HepG2 (cell line): Measurements from ENCODE around the gene TTLL8. TPM values are rescaled to one million over a fixed set of nuclear protein-coding genes. Genes with fewer than 3 reads are reported as not detected.

Experiments
- ATAC-seq: fragments of 200-7000 bp; cut with Tn5 transposase; 3 replicates; pipeline ENCODE4 v1.9.1; 2020; ENCODE audit warnings: mild to moderate bottlenecking, moderate library complexity
- BruUV-seq: library from RNA; stranded (reverse); fragments of 400-500 nt; replicated peaks from 2 replicates; lab custom pipeline; 2021; lab: Mats Ljungman, UMichigan
- CTCF ChIA-PET: fragments of 300-600 bp; formaldehyde crosslinking; extraction: SDS; loops from one replicate; lab custom pipeline; 2021; ENCODE audit warnings: low total read pairs, inconsistent platforms, low intra/inter-chr PET ratio; lab: Yijun Ruan, JAX
- POLR2A ChIA-PET: fragments of 350-600 bp; sonication (Branson Sonifier 250); formaldehyde crosslinking; loops from one replicate; lab custom pipeline; 2020; ENCODE audit warnings: antibody characterized with exemption, inconsistent platforms; lab: Yijun Ruan, JAX
- DNase-seq: peaks from one replicate; pipeline ENCODE4 v3.0.0-alpha.2; 2015; ENCODE audit warnings: low spot score
- FAIRE-seq: peaks from 3 replicates; lab custom pipeline; 2011; peaks lifted over from hg19 to GRCh38; lab: Jason Lieb, UNC
- H2AFZ ChIP-seq: one replicate; pipeline ENCODE4 v1.6.1; 2011; ENCODE audit warnings: low read length, inconsistent platforms
- H3K27ac ChIP-seq: fragments of 300-600 bp; 3 replicates; pipeline ENCODE4 v1.8.0; 2011; ENCODE audit warnings: mixed run types, mild to moderate bottlenecking, mixed read lengths, low read length, inconsistent platforms; ENCODE audit not compliant: insufficient read depth; ENCODE audit errors: extremely low read length
- H3K27me3 ChIP-seq, 2 experiments: fragments of 200-600 bp in 1 of 2; 2 replicates in 1 of 2; 3 replicates in 1 of 2; pipeline versions ENCODE4 v1.6.0 to v1.8.0; 2011; ENCODE audit warnings: low read length in 2 of 2, mild to moderate bottlenecking in 2 of 2, moderate library complexity in 2 of 2, inconsistent platforms in 1 of 2; ENCODE audit not compliant: insufficient read depth in 2 of 2, control insufficient read depth in 1 of 2
- H3K36me3 ChIP-seq, 2 experiments: fragments of 200-600 bp in 1 of 2; replicated peaks in 1 of 2; 2 replicates in 1 of 2; 3 replicates in 1 of 2; pipeline versions ENCODE4 v1.5.1 to v1.8.0; 2011; ENCODE audit warnings: low read length in 2 of 2, inconsistent platforms in 1 of 2; ENCODE audit not compliant: insufficient read depth in 2 of 2, control insufficient read depth in 1 of 2
- H3K4me1 ChIP-seq: 2 replicates; pipeline ENCODE4 v1.5.1; 2012; ENCODE audit warnings: low read length, inconsistent platforms; ENCODE audit not compliant: insufficient read depth
- H3K4me2 ChIP-seq: 2 replicates; pipeline ENCODE4 v1.6.0; 2011; ENCODE audit warnings: low read depth, low read length, inconsistent platforms
- H3K4me3 ChIP-seq, 3 experiments: fragments of 200-600 bp in 1 of 3; sonication (generic), shearing (Covaris generic) in 1 of 3; replicated peaks in 1 of 3; 2 replicates each; pipeline ENCODE4 v1.5.1; 2011 to 2016; ENCODE audit warnings: low read length in 3 of 3, inconsistent platforms in 2 of 3, low read depth in 2 of 3, mild to moderate bottlenecking in 2 of 3, control low read depth in 1 of 3, mixed read lengths in 1 of 3; ENCODE audit not compliant: insufficient read depth in 1 of 3
- H3K79me2 ChIP-seq: one replicate; pipeline ENCODE4 v1.6.1; 2011; ENCODE audit warnings: low read length, inconsistent platforms; ENCODE audit not compliant: insufficient read depth
- H3K9ac ChIP-seq: 2 replicates; pipeline ENCODE4 v1.6.0; 2011; ENCODE audit warnings: mild to moderate bottlenecking, low read depth, low read length, inconsistent platforms; ENCODE audit not compliant: insufficient read depth
- H3K9me3 ChIP-seq: 2 replicates; pipeline ENCODE4 v1.5.1; 2012; ENCODE audit warnings: mild to moderate bottlenecking, low read length
- H4K20me1 ChIP-seq: 2 replicates; pipeline ENCODE4 v1.6.0; 2011; ENCODE audit warnings: inconsistent platforms, mild to moderate bottlenecking, low read length, moderate library complexity; ENCODE audit not compliant: insufficient read depth
- HNRNPUL1 ChIP-seq: fragments of 200-400 bp; formaldehyde crosslinking; IDR thresholded peaks from 2 replicates; pipeline ENCODE4 v1.6.1; 2017; ENCODE audit warnings: low read depth, mild to moderate bottlenecking, low read length, moderate library complexity
- KMT2A ChIP-seq: sonication (generic); formaldehyde crosslinking; IDR thresholded peaks from 2 replicates; pipeline ENCODE4 v1.4.0; 2020; ENCODE audit warnings: missing genetic modification reagents
- MAFK ChIP-seq, 2 experiments: IDR thresholded peaks in 1 of 2; conservative IDR thresholded peaks in 1 of 2; 2 replicates each; pipeline ENCODE4 v1.6.1; 2011; ENCODE audit warnings: improper control_type of control experiment in 2 of 2, low read length in 2 of 2
- REXO4 ChIP-seq: sonication (generic); formaldehyde crosslinking; IDR thresholded peaks from 2 replicates; pipeline ENCODE4 v1.8.0; 2022; ENCODE audit warnings: missing genetic modification reagents, mild to moderate bottlenecking, borderline replicate concordance
- ZKSCAN8 ChIP-seq: IDR thresholded peaks from 2 replicates; pipeline ENCODE4 v1.6.1; 2016; ENCODE audit warnings: borderline replicate concordance, missing genetic modification reagents, missing compliant biosample characterization
- ZNF597 ChIP-seq: sonication (generic); formaldehyde crosslinking; IDR thresholded peaks from 2 replicates; pipeline ENCODE4 v1.5.0; 2020; ENCODE audit warnings: missing genetic modification reagents
- WGBS: methylation state at CpG from one replicate; pipeline ENCODE4 v1.1.6; 2017; ENCODE audit warnings: low lambda C conversion rate; 5-methylcytosine and 5-hydroxymethylcytosine counted together
- in situ Hi-C: cut with HindIII; loops from 2 replicates; pipeline ENCODE4 v1.10.0; 2017; ENCODE audit warnings: low pct_unique_long_range_greater_than_20kb; ENCODE audit not compliant: extremely low pct_ligation_motif_present
- intact Hi-C: fragments of 100-400 bp; cut with micrococcal nuclease; formaldehyde crosslinking; loops from one replicate; pipeline ENCODE4 v1.10.0; 2022; ENCODE audit not compliant: unreplicated experiment
- polyA plus RNA-seq, 8 experiments: library from polyadenylated mRNA; depleted of rRNA in 3 of 8; stranded (reverse) in 7 of 8; unstranded in 1 of 8; fragments of >200 nt; fragmentation: Illumina TruSeq in 4 of 8; extraction: Trizol in 4 of 8; gene quantifications; 2 replicates each; pipeline versions ENCODE4 v1.2.1 to v1.2.3, GENCODE V29; 2011 to 2016; ENCODE audit warnings: low read depth in 4 of 8, missing spikeins in 1 of 8, mixed read lengths in 1 of 8; ENCODE audit not compliant: insufficient read depth in 1 of 8
- total RNA-seq, 5 experiments: library from RNA; depleted of rRNA; stranded (reverse); fragments of >200 nt; fragmentation: Illumina TruSeq; extraction: Trizol; gene quantifications; 2 replicates each; pipeline ENCODE4 v1.2.3, GENCODE V29; 2016; ENCODE audit warnings: low read depth in 1 of 5
- TF ChIP-seq, protein P1 (sequence below): sonication (generic); formaldehyde crosslinking; IDR thresholded peaks from 2 replicates; pipeline ENCODE4 v1.8.0; 2022; ENCODE audit warnings: missing genetic modification reagents, low read depth, mild to moderate bottlenecking, borderline replicate concordance

The TTLL8 gene
- total and polyA plus RNA-seq, 2 of the 13 experiments (the other 11 are each of a cell fraction or from before 2014, with no cell fraction given) = not detected

GRCh38 chr22:50105208-50106100, 47.4 kb upstream of the TTLL8 start:
- H3K4me3 ChIP-seq = no peak overlapping the region
- FAIRE-seq (no peak), DNase-seq (no peak), ATAC-seq (no peak)
- ChIA-PET POLR2A (no interaction called here), CTCF (no interaction called here)
- TF ChIP-seq MAFK (conservative IDR thresholded peaks at IDR 0.05 in 1 of 2, IDR thresholded peaks at IDR 0.05 in 1 of 2; ENCODE audit: low read length in 2 of 2) (peak in 1 of 2 experiments; percentile 20; a peak in 1 of 4 replicates), KMT2A (CRISPR knock-in tag) (no peak)
- BruUV-seq = no TSS peak
- H3K27me3 ChIP-seq = peaks cover 3 to 18% of the 10 kb centered on the region in 2 experiments; a peak in 4 of 5 replicates
- H3K4me2 ChIP-seq = no peak overlapping the region
- peaks cover 7% of the 10 kb centered on the region; the same call in 1 of the 2 replicates for H3K4me1 ChIP-seq
- H3K27ac ChIP-seq = no peak overlapping the region
- H2AFZ ChIP-seq = no peak overlapping the region
- intact Hi-C loops = no loop called here
- no peak overlapping the region for H3K9ac ChIP-seq
- H4K20me1 ChIP-seq = no peaks in the 10 kb centered on the region
- H3K36me3 ChIP-seq = no peaks in the 10 kb centered on the region
- H3K9me3 ChIP-seq = no peaks in the 10 kb centered on the region
- in situ Hi-C loops = no loop called here
- 21% methylated on average over 9 of the region's 9 CpGs for WGBS
- no peaks in the 10 kb centered on the region for H3K79me2 ChIP-seq

DNA sequence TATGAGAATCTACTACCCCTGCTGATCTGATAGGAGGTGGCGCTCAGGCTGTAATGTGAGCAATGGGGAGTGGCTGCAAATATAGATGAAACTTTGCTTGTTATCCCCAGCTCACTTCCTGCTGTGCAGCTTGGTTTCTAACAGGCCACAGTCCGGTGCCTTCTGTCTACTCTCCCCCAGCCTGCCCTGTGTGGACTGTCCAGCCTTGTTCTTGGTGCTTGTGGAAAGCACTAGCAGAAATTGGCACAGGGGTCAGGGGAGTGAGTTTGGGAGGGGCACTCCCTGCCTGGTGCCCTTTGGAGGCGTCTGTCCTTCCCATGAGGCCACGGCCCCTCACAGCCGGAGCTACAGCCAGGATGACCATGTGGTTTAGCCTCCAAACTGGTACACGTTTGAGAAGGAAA, 46.0 kb upstream of the TTLL8 start:
- no peaks in the 10 kb centered on the region for H4K20me1 ChIP-seq
- in situ Hi-C loops = no loop called here
- intact Hi-C loops = loop anchor here (5.0 kb wide), 1 partner anchor 43 kb away; no protein-coding TSS in a partner anchor
- no peaks in the 10 kb centered on the region for H3K36me3 ChIP-seq
- H3K79me2 ChIP-seq = no peaks in the 10 kb centered on the region
- ChIA-PET CTCF (no interaction called here), POLR2A (no interaction called here)
- FAIRE-seq = no peak
- no TSS peak for BruUV-seq
- 23% methylated on average over 5 of the region's 6 CpGs for WGBS
- no peak for TF ChIP-seq REXO4 (CRISPR knock-in tag)
- TF ChIP-seq HNRNPUL1 = no peak
- TF ChIP-seq, protein P1, sequence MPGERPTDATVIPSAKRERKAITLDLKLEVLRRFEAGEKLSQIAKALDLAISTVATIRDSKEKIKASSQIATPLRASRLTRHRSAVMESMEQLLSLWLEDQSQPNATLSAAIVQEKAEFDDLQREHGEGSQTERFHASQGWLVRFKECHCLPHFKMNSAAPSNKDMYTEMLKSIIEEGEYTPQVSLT (CRISPR knock-in tag) = no peak
- no peak for TF ChIP-seq ZNF597 (CRISPR knock-in tag)
- no peak for TF ChIP-seq ZKSCAN8 (CRISPR knock-in tag)
- H3K9me3 ChIP-seq = no peaks in the 10 kb centered on the region
- DNase-seq = no peak
- no peak overlapping the region for H3K4me3 ChIP-seq
- H3K27ac ChIP-seq = no peak overlapping the region
- peaks cover 3 to 18% of the 10 kb centered on the region in 2 experiments; a peak in 4 of 5 replicates for H3K27me3 ChIP-seq
- no peak for ATAC-seq
- no peak overlapping the region for H2AFZ ChIP-seq
- no peak overlapping the region for H3K9ac ChIP-seq
- peaks cover 7% of the 10 kb centered on the region; the same call in 1 of the 2 replicates for H3K4me1 ChIP-seq
- H3K4me2 ChIP-seq = no peak overlapping the region
